IPS-20b (cell line): ENCODE results near the gene FKRP.

ENCODE experiments used
- H3K27ac ChIP-seq: one replicate; pipeline ENCODE4 v1.5.1; 2013; ENCODE audit warnings: low read length
- H3K27me3 ChIP-seq: 2 replicates; pipeline ENCODE4 v1.6.1; 2013; ENCODE audit warnings: mild to moderate bottlenecking, low read length, inconsistent platforms; ENCODE audit not compliant: insufficient read depth
- H3K36me3 ChIP-seq: 2 replicates; pipeline ENCODE4 v1.6.1; 2013; ENCODE audit warnings: low read depth, mild to moderate bottlenecking, inconsistent platforms, low read length, moderate library complexity; ENCODE audit not compliant: insufficient read depth
- H3K4me1 ChIP-seq: 2 replicates; pipeline ENCODE4 v1.6.1; 2013; ENCODE audit warnings: mild to moderate bottlenecking, control low read depth, inconsistent platforms, low read length, moderate library complexity; ENCODE audit not compliant: insufficient read depth
- H3K4me3 ChIP-seq: 2 replicates; pipeline ENCODE4 v1.5.1; 2013; ENCODE audit warnings: mild to moderate bottlenecking, low read length, inconsistent platforms
- H3K9ac ChIP-seq: 2 replicates; pipeline ENCODE4 v1.6.1; 2013; ENCODE audit warnings: low read depth, mild to moderate bottlenecking, inconsistent platforms, low read length, moderate library complexity
- H3K9me3 ChIP-seq: 2 replicates; pipeline ENCODE4 v1.6.1; 2013; ENCODE audit warnings: mild to moderate bottlenecking, low read depth, low read length, inconsistent platforms; ENCODE audit not compliant: insufficient read depth

FKRP gene

DNA sequence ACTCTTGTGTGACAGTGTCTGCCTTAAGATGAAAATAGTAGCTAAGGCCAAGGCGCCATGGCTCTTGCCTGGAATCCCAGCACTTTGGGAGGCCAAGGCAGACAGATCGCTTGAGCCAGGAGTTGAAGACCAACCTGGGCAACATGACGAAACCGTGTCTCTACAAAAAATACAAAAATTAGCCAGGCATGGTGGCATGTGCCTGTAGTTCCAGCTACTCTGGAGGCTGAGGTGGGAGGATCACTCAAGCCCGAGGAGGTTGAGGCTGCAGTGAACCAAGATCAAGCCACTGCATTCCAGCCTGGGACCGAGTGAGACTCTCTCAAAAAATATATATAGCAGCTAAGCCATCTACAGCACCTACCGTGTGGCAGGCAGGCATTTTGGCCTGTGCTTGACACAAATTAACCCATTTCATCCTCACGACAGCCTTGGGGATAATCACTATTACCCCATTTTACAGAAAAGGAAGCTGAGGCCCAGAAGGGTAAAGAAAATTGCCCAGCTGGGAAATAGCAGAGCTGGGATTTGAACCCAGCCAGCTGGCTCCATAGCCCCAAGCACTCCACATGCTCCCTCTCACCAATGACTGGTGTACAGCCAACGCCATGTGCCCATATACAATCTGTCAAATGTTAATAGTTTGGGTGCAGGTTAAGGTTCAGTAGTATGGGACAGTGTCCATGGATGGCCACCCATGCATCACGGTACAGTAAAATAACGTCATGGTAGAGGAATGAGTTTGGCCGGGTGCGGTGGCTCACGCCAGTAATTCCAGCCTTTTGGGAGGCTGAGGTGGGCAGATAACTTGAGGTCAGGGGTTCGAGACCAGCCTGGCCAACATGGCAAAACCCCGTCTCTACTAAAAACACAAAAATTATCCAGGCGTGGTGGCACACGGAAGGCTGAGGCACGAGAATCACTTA is 39.5 kb downstream of the FKRP start:
- Histone ChIP-seq H3K4me3 (peak overlapping the region; percentile 99), H3K27ac (peak overlapping the region; percentile 1), H3K9ac (peak overlapping the region; percentile 99), H3K27me3 (peaks cover 9% of the 10 kb centered on the region), H3K9me3 (no peaks in the 10 kb centered on the region), H3K4me1 (peaks cover 13% of the 10 kb centered on the region; the same call in 1 of the 2 replicates), H3K36me3 (peaks cover 54% of the 10 kb centered on the region)

DNA sequence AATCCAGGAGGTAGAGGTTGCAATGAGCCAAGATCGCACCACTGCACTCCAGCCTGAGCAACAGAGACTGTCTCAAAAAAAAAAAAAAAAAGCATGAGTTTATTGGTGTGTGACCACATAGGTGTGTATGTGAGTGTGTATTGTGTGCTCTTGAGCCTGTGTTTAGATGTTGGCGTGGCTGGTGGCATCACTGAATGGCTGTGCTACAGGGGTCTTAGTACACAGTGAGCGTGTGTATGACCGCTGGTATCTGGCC is 40.1 kb downstream of the FKRP start:
- Histone ChIP-seq H3K4me1 (peaks cover 13% of the 10 kb centered on the region; the same call in 1 of the 2 replicates), H3K4me3 (peak overlapping the region; percentile 99), H3K27me3 (peaks cover 9% of the 10 kb centered on the region), H3K9me3 (no peaks in the 10 kb centered on the region), H3K36me3 (peaks cover 48% of the 10 kb centered on the region), H3K9ac (peak overlapping the region; percentile 99), H3K27ac (peak overlapping the region; percentile 64)

DNA sequence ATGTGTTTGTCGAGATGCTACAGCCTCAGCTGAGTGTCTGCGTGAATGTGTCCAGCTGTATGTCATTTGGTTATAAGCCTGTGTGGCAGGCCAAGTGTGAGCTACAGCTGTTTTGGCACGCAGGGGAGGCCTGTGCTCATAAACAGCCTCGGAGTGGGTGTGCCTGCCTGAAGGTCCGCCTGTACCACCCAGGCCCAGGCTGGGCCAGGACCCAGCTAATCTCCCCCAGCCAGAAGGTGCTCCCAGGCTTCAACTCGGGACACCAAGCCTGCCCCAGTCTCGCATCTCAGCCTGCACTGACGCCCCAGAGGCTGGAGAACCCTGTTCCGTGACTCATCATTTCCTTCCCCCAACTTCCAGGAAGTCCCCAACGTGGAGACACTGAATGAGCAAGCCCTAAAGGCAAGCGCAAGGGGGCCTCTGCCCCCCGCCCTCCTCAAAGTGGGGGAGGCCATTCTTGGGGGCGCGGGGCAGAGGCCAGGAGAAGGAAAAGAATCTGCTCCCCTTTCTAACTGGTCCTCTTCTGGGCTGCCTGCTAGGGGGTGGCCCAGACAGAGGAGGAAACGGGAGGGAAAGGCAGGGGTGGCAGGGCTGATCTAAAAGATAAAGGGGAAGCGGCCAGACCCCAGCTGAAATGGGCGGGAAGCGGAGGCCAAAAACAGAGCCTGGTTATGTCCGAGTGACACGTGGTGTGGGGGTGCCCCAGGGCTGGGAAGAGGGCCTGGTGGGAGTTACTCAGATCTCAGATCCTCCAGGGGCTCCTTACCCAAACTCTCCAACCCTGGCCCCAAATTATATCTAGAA is 40.6 kb downstream of the FKRP start:
- H3K4me3 ChIP-seq = peak overlapping the region; percentile 99
- H3K4me1 ChIP-seq = peaks cover 13% of the 10 kb centered on the region; the same call in 1 of the 2 replicates
- peaks cover 43% of the 10 kb centered on the region for H3K36me3 ChIP-seq
- peak overlapping the region; percentile 99 for H3K9ac ChIP-seq
- H3K27me3 ChIP-seq = peaks cover 9% of the 10 kb centered on the region
- H3K9me3 ChIP-seq = no peaks in the 10 kb centered on the region
- H3K27ac ChIP-seq = peak overlapping the region; percentile 64

DNA sequence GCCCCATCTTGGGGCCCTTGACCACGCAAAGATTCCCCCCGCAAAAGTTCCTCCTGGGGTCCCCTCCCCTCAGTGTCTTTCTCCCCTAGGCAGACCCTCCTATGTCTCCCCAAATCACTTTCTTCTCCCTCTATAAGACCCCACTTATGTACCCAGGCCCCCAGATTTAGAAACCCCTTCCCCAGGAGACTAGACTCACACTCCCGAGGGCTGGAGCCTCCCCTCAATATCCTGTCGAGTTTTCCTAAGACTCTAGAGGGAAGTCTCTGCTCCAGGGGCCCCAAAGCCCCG is 41.1 kb downstream of the FKRP start:
- Histone ChIP-seq H3K4me1 (peaks cover 13% of the 10 kb centered on the region; the same call in 1 of the 2 replicates), H3K36me3 (peaks cover 37% of the 10 kb centered on the region), H3K9me3 (no peaks in the 10 kb centered on the region), H3K27me3 (peaks cover 9% of the 10 kb centered on the region), H3K27ac (peak overlapping the region; percentile 64), H3K4me3 (peak overlapping the region; percentile 99), H3K9ac (peak overlapping the region; percentile 99)

DNA sequence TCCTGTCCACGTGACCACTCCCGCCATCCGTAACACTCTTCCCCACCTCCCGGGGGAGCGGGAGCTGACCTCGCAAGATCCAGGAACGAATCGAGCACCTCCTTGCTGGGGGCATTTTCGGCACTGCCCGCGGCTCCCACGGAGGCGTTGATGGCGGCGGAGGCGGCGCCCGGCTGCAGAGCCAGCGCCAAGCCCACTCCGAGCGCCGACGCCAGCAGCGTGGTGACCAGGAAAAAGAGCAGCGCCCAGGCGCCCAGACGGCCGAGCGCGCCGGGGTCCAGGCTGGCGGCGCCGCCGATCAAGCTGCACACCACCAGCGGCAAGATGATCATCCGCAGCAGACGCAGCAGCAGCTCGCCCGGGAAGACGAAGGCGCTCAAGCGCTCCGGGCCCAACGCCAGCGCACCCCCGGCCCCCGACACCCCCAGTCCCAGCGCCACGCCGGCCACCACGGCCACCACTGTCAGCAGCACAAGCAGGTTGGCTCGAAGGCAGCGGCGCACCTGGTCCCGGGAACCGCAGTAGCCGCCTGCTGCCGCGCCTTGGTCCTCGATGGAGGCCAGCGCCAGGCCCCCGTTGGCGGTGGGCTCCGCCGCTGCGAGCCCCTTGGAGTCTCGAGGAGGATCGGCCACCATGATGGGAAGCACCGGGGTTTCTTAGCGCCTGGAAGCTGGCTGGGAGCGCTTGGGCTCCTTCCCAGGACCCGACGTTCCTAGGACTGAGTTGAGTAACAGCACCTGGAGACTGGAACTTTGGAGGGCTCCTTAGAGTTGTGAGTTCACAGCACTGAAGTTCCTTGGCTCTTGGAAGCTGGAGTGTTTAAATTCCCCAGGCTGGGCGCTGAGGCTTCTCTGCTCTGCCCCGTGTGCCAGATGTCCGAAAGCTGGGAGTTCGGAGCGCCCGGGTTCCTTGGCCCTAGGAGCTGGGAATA is 41.7 kb downstream of the FKRP start:
- Histone ChIP-seq H3K36me3 (peaks cover 31% of the 10 kb centered on the region), H3K27ac (peak overlapping the region; percentile 64), H3K27me3 (peaks cover 9% of the 10 kb centered on the region), H3K4me1 (peaks cover 13% of the 10 kb centered on the region; the same call in 1 of the 2 replicates), H3K4me3 (peak overlapping the region; percentile 99), H3K9ac (peak overlapping the region; percentile 99), H3K9me3 (no peaks in the 10 kb centered on the region)

DNA sequence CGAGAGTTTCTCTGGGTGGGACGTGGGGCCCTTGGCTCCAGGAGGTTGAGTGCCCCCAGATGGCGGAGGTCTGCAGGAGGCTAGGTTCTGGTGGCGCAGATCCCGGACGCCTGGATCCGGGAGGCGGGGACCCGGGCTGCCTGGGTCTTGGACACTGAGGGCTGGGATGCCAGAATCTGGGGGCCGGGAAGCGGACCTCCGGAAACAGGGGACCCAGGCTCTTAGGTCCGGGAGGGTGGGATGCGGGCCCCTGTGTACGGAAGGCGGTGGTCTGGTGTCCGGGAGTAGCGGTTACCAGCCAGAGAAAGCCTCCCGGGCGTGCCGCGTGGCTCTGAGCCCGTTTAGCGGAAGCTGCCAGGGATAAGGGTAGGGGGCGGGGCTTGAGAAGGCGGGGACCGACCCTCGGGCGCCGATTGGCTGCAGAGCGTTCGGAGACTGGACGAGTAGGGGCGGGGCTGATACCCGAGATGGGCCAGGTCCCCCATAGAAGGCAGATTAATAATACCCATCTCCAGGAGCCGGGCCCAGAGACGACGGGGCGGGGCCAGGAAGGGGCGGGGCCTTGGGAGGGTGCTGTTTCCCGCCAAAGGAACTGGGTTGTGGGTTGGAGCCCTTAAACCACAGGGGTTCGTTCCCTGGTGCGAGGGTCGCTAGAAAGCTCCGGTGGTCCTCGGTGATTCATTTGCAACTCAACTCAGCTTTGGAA is 42.6 kb downstream of the FKRP start, which contains the start of gene SLC1A5:
TSS of gene SLC1A5 (minus strand) at position 333 of the 706 bp plus-strand sequence. CDS start 629 bp downstream, outside the sequence.
- Histone ChIP-seq H3K4me1 (peaks cover 13% of the 10 kb centered on the region; the same call in 1 of the 2 replicates), H3K9me3 (no peaks in the 10 kb centered on the region), H3K27me3 (peaks cover 9% of the 10 kb centered on the region), H3K4me3 (peak within 1 kb of the TSS; percentile 99), H3K36me3 (peaks cover 23% of the 10 kb centered on the region), H3K9ac (peak within 1 kb of the TSS; percentile 99), H3K27ac (peak within 1 kb of the TSS; percentile 64)

DNA sequence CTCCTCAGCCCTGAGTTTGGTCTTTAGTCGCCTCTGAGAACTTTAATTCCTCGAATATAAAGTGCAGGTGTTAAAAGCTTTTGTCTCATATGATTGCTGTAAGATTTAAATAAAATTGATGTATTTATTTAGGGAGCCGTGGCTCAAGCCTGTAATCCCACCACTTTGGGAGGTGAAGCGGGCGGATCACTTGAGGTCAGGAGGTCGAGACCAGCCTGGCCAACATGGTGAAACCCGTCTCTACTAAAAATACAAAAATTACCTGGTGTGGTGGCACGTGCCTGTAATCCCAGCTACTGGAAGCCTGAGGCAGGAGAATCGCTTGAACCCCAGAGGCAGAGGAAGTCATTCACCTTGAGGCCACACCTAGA is 43.1 kb downstream of the FKRP start:
- Histone ChIP-seq H3K36me3 (peaks cover 18% of the 10 kb centered on the region), H3K9me3 (no peaks in the 10 kb centered on the region), H3K9ac (no peak overlapping the region), H3K4me3 (no peak overlapping the region; the same call in 1 of the 2 replicates), H3K27ac (no peak overlapping the region), H3K4me1 (peaks cover 11% of the 10 kb centered on the region; the same call in 1 of the 2 replicates), H3K27me3 (peaks cover 9% of the 10 kb centered on the region)

DNA sequence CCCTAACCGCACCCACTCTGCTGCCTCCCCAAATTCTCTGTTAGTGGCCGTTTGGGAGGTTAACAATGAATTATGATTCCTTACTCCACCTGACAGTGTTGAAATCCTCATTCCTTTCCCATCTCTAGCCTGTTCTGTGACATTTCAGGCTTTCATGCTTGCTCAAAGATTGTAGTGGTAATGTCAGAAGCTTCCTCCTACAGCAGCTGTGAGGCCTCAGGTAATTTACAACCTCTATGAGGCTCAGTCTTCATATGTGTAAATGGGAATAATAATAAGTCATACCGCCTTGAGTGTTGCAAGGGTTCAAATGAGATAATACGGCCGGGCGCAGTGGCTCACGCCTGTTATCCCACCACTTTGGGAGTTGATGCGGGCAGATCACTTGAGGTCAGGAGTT is 43.5 kb downstream of the FKRP start:
- H3K4me1 ChIP-seq = peaks cover 8% of the 10 kb centered on the region; the same call in 1 of the 2 replicates
- no peak overlapping the region for H3K9ac ChIP-seq
- H3K27me3 ChIP-seq = peaks cover 9% of the 10 kb centered on the region
- H3K9me3 ChIP-seq = no peaks in the 10 kb centered on the region
- no peak overlapping the region for H3K4me3 ChIP-seq
- H3K36me3 ChIP-seq = peaks cover 14% of the 10 kb centered on the region
- no peak overlapping the region for H3K27ac ChIP-seq

DNA sequence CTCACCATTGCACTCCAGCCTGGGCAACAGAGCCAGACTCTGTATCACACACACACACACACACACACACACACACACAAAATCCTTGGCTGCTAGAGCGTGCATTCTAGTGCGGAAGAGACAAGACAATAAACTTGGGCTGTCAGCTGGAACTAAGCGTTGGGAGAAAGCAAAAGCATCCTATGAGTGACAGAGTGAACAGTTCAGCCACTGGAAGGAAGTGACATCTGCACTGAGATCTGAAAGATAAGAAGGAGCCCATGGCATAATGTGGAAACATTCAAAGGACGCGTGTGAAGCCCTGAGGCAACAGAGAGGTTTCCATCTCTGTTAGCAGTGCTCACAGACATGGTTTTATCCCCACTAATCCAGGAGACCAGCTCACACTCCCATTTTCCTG is 46.1 kb downstream of the FKRP start:
- no peaks in the 10 kb centered on the region for H3K4me1 ChIP-seq
- H3K27ac ChIP-seq = no peak overlapping the region
- H3K9ac ChIP-seq = no peak overlapping the region

DNA sequence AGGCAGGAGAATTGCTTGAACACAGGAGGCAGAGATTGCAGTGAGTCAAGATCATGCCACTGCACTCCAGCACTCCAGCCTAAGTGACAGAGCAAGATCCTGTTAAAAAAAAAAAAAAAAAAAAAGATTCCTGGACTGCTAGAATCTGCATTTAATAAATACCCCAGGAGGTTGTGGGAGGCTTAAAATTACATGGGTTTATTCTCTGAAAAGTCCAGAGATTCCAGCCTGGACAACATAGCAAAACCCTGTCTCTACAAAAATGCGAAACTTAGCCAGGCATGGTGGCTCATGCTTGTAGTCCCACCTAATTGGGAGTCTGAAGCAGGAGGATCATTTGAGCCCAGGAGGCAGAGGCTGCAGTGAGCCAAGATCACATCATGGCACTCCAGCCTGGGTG is 52.0 kb downstream of the FKRP start:
- no peaks in the 10 kb centered on the region for H3K36me3 ChIP-seq
- H3K4me3 ChIP-seq = no peak overlapping the region
- H3K9me3 ChIP-seq = no peaks in the 10 kb centered on the region
- no peak overlapping the region for H3K9ac ChIP-seq
- no peaks in the 10 kb centered on the region for H3K27me3 ChIP-seq
- no peak overlapping the region for H3K27ac ChIP-seq
- H3K4me1 ChIP-seq = no peaks in the 10 kb centered on the region

More for the DNA sequence above, 46.1 kb downstream of the FKRP start:
- Histone ChIP-seq H3K36me3 (no peaks in the 10 kb centered on the region), H3K9me3 (no peaks in the 10 kb centered on the region), H3K4me3 (no peak overlapping the region), H3K27me3 (peaks cover 9% of the 10 kb centered on the region)
